HG03159 (cell line): ENCODE data around the gene YIF1A.
"Not testable (repeated sequence)": the region's sequence is repeated elsewhere in the genome, so short reads cannot be mapped to it uniquely, and the experiment has no call there.

Experiments
- ATAC-seq: cut with Tn5 transposase; IDR thresholded peaks from one replicate; pipeline ENCODE4 v1.9.1; 2021; ENCODE audit warnings: mild to moderate bottlenecking, moderate library complexity; ENCODE audit not compliant: unreplicated experiment

Gene YIF1A

DNA sequence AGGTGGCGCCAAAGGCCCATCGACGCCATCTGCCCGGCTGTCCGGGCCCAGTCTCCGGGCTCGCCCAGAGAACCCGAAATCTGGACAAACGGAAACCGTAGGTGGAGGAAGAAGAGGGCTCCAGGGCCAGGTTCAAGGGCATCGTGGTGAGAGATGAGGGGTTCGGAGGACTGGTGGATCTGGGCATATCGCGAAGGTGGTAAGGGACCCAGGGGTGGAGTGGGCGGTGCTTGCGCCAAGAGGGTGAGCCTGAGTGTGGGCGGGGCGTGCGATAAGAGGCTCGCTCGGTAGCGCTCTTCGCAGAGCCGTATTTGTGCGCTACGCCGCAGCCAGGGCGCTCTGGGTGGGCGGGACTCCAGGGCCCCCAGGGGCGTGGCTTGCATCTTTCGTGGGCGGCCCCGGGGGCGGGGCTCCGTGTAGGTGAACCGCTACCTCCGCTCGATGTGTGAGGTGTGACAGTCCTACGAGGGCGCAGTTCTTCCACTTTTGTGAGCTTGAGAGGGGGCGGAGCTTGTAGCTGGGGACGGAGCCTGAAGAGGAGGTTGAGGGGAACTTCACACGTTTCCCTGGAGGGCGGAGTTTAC, 23.1 kb upstream of the YIF1A start:
- ATAC-seq = peak; percentile 67

DNA sequence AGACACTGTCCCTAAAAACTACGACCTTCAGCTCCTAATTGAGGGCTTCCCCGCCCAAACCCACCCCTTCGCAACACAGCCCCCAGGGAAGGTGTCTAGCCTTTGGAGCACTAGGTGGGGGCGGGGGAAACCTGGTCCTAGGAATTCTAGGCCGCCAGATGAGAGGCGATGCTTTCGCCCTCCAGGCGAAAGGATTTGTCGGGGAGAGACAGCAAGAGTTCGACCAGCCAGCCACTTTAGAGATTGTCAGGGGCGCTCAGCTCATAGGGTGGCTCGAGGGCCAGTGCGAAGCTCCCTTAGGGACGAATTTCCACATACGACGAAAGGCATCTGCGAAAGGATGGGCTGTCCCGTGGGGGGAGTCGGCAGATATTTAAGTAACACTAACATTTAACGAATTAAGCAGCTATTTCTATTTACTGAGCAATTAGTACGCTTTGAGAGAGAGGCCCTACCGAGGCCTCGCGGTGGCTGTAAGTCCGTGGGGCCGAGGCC, 22.6 kb upstream of the YIF1A start:
- no peak for ATAC-seq

DNA sequence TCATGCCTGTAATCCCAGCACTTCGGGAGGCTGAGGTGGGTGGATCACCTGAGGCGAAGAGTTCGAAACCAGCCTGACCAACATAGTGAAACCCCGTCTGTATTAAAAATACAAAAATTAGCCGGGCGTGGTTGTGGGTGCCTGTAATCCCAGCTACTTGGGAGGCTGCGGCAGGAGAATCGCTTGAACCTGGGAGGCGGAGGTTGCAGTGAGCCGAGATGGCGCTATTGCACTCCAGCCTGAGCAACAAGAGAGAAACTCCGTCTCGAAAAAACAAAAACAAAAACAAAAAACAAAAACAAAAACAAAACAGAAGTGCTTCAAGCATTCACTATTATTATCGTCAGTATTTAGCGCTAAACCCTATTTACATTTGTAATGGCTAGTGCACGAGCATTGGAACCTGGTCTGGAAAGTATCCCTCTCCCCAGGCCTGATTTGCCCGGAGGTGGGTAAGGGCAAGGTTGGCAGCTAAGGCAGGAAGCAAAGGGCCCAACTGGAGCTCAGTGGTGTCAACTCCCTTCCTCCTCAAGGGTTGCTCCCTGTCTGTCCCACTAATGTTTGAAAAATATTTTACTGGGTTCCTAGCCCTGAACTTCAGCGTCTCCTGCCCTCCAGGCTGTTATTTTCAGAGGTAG, 22.0 kb upstream of the YIF1A start:
- not testable (repeated sequence) for ATAC-seq

GRCh38 chr11:66310324-66310723, 21.4 kb upstream of the YIF1A start:
- no peak for ATAC-seq

- ATAC-seq = no peak
Measured at GRCh38 chr11:66309475-66309874, 20.5 kb upstream of the YIF1A start.

DNA sequence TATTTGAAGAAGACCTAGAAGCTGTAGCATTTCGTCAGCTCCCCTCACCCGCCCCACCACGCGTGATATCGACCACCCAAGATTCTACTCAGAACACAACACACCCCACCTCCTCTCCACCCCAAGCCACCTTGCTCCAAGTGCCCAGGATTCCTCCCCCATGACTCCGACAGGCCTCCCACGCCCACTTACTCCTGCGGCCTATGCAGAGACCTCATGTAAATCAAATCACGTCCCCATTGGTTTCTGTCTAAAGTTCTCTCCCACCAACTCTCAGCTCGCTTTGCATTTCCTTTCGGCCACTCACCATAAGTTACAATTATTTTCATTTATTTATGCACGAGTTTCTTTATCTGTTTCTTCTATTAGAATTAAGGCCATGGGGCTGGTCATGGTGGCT, 13.7 kb upstream of the YIF1A start:
- no peak for ATAC-seq

DNA sequence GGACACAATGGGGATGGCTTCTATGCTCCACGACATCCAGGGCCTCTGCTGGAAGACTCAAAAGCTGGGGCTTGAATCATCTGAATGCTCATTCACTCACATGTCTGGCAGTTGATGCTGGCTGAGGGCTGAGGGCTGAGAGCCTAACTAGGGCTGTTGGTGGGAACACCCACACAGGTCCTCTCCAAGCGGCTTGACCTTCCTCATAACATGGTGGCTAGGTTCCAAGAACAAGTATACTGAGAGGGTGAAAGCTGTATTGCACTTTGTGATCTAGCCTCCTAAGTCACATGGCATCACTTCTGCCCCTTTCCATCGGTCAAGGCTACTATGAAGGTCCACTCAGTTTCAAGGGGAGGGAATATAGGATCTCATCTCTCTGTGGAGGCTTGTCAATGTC, 10.2 kb upstream of the YIF1A start:
- no peak for ATAC-seq

GRCh38 chr11:66297610-66298009, 8.7 kb upstream of the YIF1A start:
- ATAC-seq = no peak

DNA sequence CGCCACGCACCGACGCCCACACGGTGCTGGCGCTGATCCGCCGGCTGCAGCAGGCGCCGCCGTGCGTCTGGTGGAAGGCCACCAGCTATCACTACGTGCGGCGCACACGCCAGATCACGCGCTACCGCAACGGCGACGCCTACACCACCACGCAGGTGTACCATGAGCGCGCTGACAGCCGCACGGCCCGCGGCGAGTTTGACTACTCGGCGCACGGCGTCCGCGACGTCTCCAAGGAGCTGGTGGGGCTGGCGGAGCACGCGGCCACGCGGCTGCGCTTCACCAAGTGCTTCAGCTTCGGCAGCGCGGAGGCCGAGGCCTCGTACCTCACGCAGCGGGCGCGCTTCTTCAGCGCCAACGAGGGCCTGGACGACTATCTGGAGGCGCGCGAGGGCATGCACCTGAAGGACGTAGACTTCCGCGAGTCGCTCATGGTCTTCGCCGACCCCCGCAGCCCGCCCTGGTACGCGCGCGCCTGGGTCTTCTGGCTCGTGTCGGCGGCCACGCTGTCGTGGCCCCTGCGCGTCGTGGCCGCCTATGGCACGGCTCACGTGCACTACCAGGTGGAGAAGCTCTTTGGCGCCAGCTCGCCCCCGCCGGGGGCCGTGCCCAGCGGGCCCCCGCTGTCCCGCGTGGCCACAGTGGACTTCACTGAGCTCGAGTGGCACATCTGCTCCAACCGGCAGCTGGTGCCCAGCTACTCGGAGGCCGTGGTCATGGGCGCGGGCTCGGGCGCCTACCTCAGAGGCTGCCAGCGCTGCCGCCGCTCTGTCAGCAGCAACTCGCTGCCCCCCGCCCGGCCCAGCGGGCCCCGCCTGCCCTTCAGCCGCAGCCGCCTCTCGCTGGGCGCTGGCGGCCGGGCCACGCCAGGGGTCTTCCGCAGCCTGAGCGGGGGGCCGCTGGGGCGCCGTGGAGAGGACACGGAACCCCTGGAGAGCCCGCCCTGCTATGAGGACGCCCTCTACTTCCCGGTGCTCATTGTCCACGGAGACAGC, 6.0 kb upstream of the YIF1A start:
- no peak for ATAC-seq

- ATAC-seq = no peak
Measured at GRCh38 chr11:66293777-66294625, 5.1 kb upstream of the YIF1A start.

DNA sequence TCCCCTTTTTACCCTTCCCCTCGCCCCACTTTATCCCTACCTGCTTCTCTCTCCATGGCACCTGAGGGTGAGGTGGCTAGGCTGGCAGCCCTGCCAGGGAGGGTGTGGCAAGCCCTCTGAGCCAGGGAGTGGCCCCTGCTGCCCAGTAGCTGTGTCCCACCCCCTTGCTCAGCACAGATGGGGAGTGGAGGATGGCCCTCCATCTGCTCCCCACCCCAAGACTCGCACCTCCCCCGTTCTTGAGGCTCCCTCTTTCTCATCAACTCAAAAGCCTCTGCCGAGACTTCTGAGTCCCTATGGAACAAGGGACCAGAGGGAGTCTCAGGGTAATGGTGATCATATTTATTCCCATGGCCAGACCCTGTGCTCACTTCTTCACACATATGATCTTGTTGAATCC, 4.4 kb upstream of the YIF1A start:
- no peak for ATAC-seq

- no peak for ATAC-seq
Measured at GRCh38 chr11:66292543-66293332, 3.8 kb upstream of the YIF1A start.

DNA sequence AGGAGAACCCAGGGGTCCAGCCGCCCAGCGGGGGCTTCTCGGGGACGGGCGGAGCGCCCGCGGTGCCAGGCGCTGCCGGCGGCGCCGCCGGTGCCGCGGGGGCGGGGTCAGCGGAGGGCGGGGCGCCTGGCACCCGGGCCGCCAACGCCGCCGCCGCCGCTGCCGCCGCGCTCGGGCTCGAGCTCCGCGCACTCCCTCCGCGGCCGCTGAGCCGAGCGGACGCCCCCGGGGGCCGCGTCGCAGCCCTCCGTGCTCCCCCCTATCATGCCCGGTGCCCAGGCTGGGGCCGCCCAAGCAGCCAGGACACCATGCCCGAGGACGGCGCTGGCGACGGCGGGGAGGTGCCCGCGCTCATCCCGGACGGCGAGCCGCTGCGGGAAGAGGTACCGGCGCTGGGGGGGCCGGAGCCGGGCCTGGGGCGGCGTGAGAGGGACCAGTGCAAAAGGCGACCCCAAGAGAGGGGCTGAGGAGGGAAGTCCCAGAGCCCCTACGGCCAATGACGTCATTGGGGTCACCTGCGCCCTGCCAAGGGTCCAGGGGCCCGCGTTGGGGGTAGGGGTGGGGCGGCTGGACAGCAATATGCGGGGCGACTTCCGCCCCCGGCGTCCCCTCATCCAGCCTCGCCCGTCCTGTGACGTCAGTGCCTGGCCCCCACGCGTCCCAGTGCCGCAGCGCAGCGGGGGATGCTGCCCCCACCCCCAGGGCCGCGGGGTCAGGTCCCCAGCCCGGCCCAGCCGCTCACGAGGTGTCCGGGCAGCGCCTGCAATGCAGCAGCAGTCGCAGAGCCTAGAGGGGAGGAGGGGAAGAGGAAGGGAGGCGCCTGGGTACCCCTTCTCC, 3.0 kb upstream of the YIF1A start, which contains the start of gene TMEM151A:
TSS of gene TMEM151A (plus strand) at position 189 of the 837 bp plus-strand sequence. CDS start at position 309, 120 bp downstream.
- no peak for ATAC-seq

DNA sequence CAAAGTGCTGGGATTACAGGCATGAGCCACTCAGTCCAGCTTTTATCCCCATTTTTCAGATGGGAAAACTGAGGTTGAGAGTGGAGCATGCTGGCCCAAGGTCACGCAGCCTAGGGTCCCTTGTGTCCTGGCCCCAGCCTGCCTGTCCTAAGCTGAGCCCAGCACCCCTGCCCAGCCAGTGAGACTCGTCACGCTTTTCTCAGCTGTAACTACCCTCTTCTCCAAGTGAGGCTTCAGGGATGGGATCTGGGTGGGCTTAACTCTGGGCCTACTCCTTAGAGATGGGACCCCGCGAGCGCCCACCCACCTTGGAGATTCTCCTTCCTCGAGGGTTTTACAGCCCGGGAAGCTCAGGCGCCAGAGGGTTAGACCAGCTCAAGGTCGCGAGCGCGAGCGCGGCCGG, 2.4 kb upstream of the YIF1A start:
- no peak for ATAC-seq

DNA sequence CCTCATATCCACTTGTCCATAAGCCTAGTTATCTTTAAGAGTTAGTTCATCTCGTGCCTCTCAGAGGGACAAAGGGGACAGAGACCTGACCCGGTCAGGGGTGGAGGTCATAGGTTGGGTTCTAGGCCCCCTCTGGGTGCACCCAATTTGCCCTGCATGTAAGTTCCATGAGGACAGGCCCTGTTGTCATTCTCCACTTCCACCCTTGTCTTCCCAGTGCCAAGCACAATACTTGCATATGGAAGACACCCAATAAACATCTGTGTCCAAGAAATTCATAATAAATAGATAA, 1.3 kb upstream of the YIF1A start:
- ATAC-seq = no peak

- ATAC-seq = peak; percentile 43
Measured at GRCh38 chr11:66289548-66290329, 796 bp upstream of the YIF1A start.

- no peak for ATAC-seq
Measured at GRCh38 chr11:66287889-66288670, 863 bp downstream of the YIF1A start.
